Stimulated activated naive B cell treated with anti-CD40 and anti-IgM and Interleukin-4, amounts not matched to agents 10 μg/mL and 1 μg/mL and 100 μg/mL, for 72 hours (primary cell): ENCODE measurements around the gene P3H4.
A peak's percentile ranks its signal among the peaks of the same experiment; 100 is the strongest.
"Not testable (repeated sequence)": the region's sequence is repeated elsewhere in the genome, so short reads cannot be mapped to it uniquely, and the experiment has no call there.

Source experiments
- ATAC-seq, 2 donors: fragments of 150-1000 bp; cut with Tn5 transposase; replicated peaks; 2 replicates each; pipeline ENCODE4 v1.10.0; 2021; ENCODE audit warnings: moderate library complexity in 1 of 2
- DNase-seq: peaks from one replicate; pipeline ENCODE4 v3.0.0; 2021
- H3K27ac Mint-ChIP-seq: one replicate; pipeline ENCODE4 v1.8.0; 2022; ENCODE audit warnings: mild to moderate bottlenecking, mixed read lengths
- H3K27me3 Mint-ChIP-seq, 2 donors: one replicate each; pipeline ENCODE4 v1.8.0; 2022; ENCODE audit warnings: mixed read lengths in 2 of 2
- H3K36me3 Mint-ChIP-seq, 2 donors: one replicate each; pipeline ENCODE4 v1.8.0; 2022; ENCODE audit warnings: mixed read lengths in 2 of 2, mild to moderate bottlenecking in 1 of 2
- H3K4me1 Mint-ChIP-seq, 2 donors: one replicate each; pipeline ENCODE4 v1.8.0; 2022; ENCODE audit warnings: mixed read lengths in 2 of 2, mild to moderate bottlenecking in 1 of 2
- H3K4me3 Mint-ChIP-seq, 2 donors: one replicate each; pipeline ENCODE4 v1.8.0; 2022; ENCODE audit warnings: mild to moderate bottlenecking in 2 of 2, mixed read lengths in 2 of 2, moderate library complexity in 1 of 2
- H3K9me3 Mint-ChIP-seq, 2 donors: one replicate each; pipeline ENCODE4 v1.8.0; 2022; ENCODE audit warnings: mixed read lengths in 2 of 2, mild to moderate bottlenecking in 1 of 2

P3H4 gene

DNA sequence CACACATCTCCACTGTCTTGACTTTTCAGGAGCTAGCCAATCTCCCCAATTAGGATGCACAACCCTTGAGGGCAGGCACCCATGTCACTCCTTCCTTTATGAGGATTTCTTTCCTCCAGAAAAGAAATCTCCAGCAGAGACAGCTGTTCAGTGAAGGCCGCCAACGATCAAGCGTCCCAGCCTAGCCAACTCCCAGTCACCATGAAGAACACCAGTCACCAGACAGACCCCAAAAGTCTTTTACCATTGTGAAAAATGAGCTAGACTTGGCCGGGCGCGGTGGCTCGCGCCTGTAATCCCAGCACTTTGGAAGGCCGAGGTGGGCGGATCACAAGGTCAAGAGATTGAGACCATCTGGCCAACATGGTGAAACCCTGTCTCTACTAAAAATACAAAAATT, 18.2 kb upstream of the P3H4 start:
- not testable (repeated sequence) for H3K27ac Mint-ChIP-seq, H3K27me3 Mint-ChIP-seq, DNase-seq, ATAC-seq, H3K4me1 Mint-ChIP-seq, H3K4me3 Mint-ChIP-seq, H3K9me3 Mint-ChIP-seq
- peaks cover 37 to 47% of the 10 kb centered on the region in 2 donors for H3K36me3 Mint-ChIP-seq

- Mint-ChIP-seq H3K36me3 (peaks cover 23 to 29% of the 10 kb centered on the region in 2 donors), H3K4me1 (peaks cover 0 to 6% of the 10 kb centered on the region in 2 donors), H3K4me3 (no peak overlapping the region), H3K27ac (peak overlapping the region; percentile 47), H3K9me3 (no peaks in the 10 kb centered on the region), H3K27me3 (peaks cover 0 to 6% of the 10 kb centered on the region in 2 donors)
- DNase-seq (no peak), ATAC-seq (no peak)
Observed at GRCh38 chr17:41825175-41825845, 13.6 kb upstream of the P3H4 start.

DNA sequence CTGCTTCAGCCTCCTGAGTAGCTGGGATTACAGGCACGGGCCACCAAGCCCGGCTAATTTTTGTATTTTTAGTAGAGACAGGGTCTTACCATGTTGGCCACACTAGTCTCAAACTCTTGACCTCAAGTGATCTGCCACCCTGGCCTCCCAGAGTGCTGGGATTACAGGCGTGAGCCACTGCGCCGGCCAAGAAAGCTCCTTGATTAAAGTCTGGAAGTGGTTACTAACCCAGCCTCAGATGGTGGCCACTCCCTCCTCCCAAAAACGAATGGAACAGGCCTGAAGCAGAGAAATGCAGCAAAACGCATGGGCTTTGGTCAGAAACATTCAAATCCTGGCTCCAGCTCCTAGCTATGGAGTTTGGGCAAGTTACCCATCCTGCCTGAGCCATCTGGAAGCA, 12.3 kb upstream of the P3H4 start:
- no peak for DNase-seq
- H3K9me3 Mint-ChIP-seq, result no peaks in the 10 kb centered on the region
- peak overlapping the region; percentile 31 for H3K27ac Mint-ChIP-seq
- H3K4me3 Mint-ChIP-seq, result no peak overlapping the region
- H3K36me3 Mint-ChIP-seq, result peaks cover 14 to 19% of the 10 kb centered on the region in 2 donors
- H3K27me3 Mint-ChIP-seq, result peaks cover 0 to 15% of the 10 kb centered on the region in 2 donors
- H3K4me1 Mint-ChIP-seq, result peaks cover 4 to 6% of the 10 kb centered on the region in 2 donors
- no peak for ATAC-seq

DNA sequence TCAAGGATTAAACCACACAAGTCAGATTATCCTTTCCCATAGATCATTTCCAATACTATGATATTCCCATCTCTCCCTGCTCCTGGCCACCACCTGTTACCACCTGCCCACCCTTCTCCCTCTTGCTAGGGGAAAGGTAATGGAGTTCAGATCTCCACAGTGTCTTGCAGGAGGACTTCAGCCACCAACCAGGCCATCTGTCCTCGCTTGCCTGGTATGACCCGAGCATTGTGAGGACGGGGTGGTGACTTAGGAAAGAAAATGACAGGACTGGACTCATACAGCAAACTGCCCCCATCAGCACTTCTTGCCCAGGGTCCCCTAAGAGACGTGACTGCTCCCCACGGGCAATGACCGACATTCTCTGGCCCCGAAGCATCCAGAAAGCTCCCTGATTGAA, 11.8 kb upstream of the P3H4 start:
- no peaks in the 10 kb centered on the region for H3K9me3 Mint-ChIP-seq
- no peak overlapping the region for H3K4me3 Mint-ChIP-seq
- ATAC-seq (no peak), DNase-seq (no peak)
- H3K4me1 Mint-ChIP-seq, result peaks cover 4 to 6% of the 10 kb centered on the region in 2 donors
- peak overlapping the region; percentile 31 for H3K27ac Mint-ChIP-seq
- peaks cover 10 to 13% of the 10 kb centered on the region in 2 donors for H3K36me3 Mint-ChIP-seq
- H3K27me3 Mint-ChIP-seq, result peaks cover 0 to 15% of the 10 kb centered on the region in 2 donors

GRCh38 chr17:41823141-41823524, 11.4 kb upstream of the P3H4 start:
- ATAC-seq, result no peak
- no peaks in the 10 kb centered on the region for H3K9me3 Mint-ChIP-seq
- no peak overlapping the region for H3K27ac Mint-ChIP-seq
- peaks cover 6% of the 10 kb centered on the region in 2 donors for H3K4me1 Mint-ChIP-seq
- peaks cover 0 to 19% of the 10 kb centered on the region in 2 donors for H3K27me3 Mint-ChIP-seq
- no peak overlapping the region for H3K4me3 Mint-ChIP-seq
- H3K36me3 Mint-ChIP-seq, result peaks cover 8 to 12% of the 10 kb centered on the region in 2 donors
- no peak for DNase-seq

GRCh38 chr17:41822216-41823140, 10.7 kb upstream of the P3H4 start:
- H3K27ac Mint-ChIP-seq, result peak overlapping the region; percentile 3
- DNase-seq (no peak), ATAC-seq (no peak)
- peaks cover 0 to 21% of the 10 kb centered on the region in 2 donors for H3K27me3 Mint-ChIP-seq
- H3K4me1 Mint-ChIP-seq, result peaks cover 6 to 7% of the 10 kb centered on the region in 2 donors
- H3K9me3 Mint-ChIP-seq, result no peaks in the 10 kb centered on the region
- peaks cover 8 to 12% of the 10 kb centered on the region in 2 donors for H3K36me3 Mint-ChIP-seq
- H3K4me3 Mint-ChIP-seq, result no peak overlapping the region

DNA sequence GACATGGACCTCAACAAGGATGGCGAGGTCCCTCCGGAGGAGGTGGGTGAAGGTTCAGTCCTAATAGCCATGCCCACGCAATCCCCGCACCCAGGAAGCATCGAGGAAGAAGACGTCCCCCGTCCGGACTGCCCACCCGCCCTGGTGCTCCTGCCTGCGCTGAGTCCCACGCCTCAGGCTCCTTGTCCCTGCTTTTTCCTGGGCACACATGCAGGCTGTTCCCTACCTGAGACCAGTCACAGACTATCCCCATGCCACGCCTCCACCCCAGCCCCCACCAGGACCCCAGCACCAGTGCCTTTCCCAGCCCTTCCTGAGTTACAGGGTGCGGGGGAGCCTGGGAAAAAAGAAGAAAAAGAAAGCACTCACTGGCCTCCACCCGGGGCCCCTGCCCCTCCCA, 10.0 kb upstream of the P3H4 start:
- Mint-ChIP-seq H3K9me3 (no peaks in the 10 kb centered on the region), H3K36me3 (peaks cover 8 to 12% of the 10 kb centered on the region in 2 donors), H3K27me3 (peaks cover 0 to 21% of the 10 kb centered on the region in 2 donors), H3K27ac (no peak overlapping the region), H3K4me1 (peaks cover 6 to 7% of the 10 kb centered on the region in 2 donors), H3K4me3 (no peak overlapping the region)
- ATAC-seq, result no peak
- no peak for DNase-seq

DNA sequence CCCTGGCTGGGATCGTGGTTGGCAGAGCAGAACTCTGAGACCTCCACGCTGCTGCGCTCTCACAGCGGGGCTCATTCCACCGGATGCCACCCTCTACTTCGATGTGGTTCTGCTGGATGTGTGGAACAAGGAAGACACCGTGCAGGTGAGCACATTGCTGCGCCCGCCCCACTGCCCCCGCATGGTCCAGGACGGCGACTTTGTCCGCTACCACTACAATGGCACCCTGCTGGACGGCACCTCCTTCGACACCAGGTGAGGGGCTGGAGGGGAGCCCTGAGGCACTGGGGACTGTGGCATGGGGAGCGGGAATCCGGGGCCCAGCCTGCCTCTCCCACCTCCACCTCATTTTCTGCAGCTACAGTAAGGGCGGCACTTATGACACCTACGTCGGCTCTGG, 6.3 kb upstream of the P3H4 start:
- no peak for DNase-seq

DNA sequence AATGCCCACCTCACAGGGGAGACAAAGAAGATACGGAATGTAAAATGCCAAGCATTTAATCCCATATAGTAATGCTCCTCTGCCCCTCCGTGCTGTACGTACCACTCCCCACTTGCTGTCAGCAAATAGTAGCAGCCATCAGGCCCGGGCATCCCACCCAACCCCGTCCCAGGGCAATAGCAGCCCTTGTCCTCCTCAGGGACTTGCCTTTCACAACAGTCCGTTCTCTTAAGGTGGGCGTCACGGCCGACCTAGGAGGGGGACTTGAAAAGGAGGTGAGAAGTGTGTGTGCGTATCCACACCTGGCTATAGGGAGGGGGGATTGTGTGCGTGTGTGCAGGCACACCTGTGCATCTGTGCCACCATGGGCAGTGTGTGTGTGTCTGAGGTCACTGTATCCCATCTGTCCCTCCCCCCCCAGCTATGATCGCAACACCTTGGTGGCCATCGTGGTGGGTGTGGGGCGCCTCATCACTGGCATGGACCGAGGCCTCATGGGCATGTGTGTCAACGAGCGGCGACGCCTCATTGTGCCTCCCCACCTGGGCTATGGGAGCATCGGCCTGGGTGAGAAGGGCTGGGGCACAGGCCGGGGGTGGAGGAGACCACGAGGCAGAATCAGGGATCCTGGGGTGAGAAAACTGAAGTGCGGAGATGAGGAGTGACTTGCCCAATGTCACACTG, 5.0 kb upstream of the P3H4 start:
- DNase-seq, result no peak
- Mint-ChIP-seq H3K9me3 (no peaks in the 10 kb centered on the region), H3K4me1 (peaks cover 16 to 17% of the 10 kb centered on the region in 2 donors), H3K36me3 (no peaks in the 10 kb centered on the region), H3K4me3 (no peak overlapping the region), H3K27ac (no peak overlapping the region), H3K27me3 (peaks cover 12 to 37% of the 10 kb centered on the region in 2 donors)
- ATAC-seq, result no peak

More for the DNA sequence above, 6.3 kb upstream of the P3H4 start:
- no peak overlapping the region for H3K4me3 Mint-ChIP-seq
- no peak overlapping the region for H3K27ac Mint-ChIP-seq
- H3K4me1 Mint-ChIP-seq, result peaks cover 9 to 10% of the 10 kb centered on the region in 2 donors
- no peaks in the 10 kb centered on the region for H3K9me3 Mint-ChIP-seq
- H3K36me3 Mint-ChIP-seq, result peaks cover 0 to 1% of the 10 kb centered on the region in 2 donors
- ATAC-seq, result no peak
- H3K27me3 Mint-ChIP-seq, result peaks cover 5 to 27% of the 10 kb centered on the region in 2 donors

DNA sequence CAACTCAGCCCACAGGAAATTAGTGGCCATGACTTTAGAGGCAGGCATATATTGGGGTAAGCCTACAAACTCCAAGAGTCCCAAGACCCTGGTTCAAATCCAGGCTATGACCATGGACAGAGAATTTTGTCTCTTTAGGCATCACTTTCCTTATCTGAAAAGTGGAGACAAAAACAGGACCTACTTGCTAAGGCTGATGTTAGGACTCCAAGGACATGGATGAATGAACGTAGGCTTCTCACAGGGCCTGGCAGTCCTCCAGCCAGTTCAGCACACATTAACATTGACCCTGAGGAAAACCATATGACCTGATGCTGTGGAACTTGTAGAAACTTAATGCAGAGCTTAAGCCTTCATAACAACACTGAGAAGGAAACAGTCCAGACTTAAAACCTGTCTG, 2.4 kb upstream of the P3H4 start:
- DNase-seq (no peak), ATAC-seq (no peak)
- Mint-ChIP-seq H3K4me3 (no peak overlapping the region), H3K27me3 (peaks cover 20 to 38% of the 10 kb centered on the region in 2 donors), H3K4me1 (peaks cover 18 to 25% of the 10 kb centered on the region in 2 donors), H3K36me3 (no peaks in the 10 kb centered on the region), H3K9me3 (no peaks in the 10 kb centered on the region), H3K27ac (no peak overlapping the region)

GRCh38 chr17:41813699-41814124, 2.0 kb upstream of the P3H4 start:
- Mint-ChIP-seq H3K4me1 (peaks cover 18 to 25% of the 10 kb centered on the region in 2 donors), H3K27ac (no peak overlapping the region), H3K36me3 (no peaks in the 10 kb centered on the region), H3K4me3 (no peak overlapping the region), H3K9me3 (no peaks in the 10 kb centered on the region), H3K27me3 (peaks cover 20 to 39% of the 10 kb centered on the region in 2 donors)
- no peak for DNase-seq
- ATAC-seq, result no peak

GRCh38 chr17:41813152-41813680, 1.5 kb upstream of the P3H4 start:
- Mint-ChIP-seq H3K9me3 (no peaks in the 10 kb centered on the region), H3K27ac (no peak overlapping the region), H3K4me1 (peaks cover 16 to 25% of the 10 kb centered on the region in 2 donors)

DNA sequence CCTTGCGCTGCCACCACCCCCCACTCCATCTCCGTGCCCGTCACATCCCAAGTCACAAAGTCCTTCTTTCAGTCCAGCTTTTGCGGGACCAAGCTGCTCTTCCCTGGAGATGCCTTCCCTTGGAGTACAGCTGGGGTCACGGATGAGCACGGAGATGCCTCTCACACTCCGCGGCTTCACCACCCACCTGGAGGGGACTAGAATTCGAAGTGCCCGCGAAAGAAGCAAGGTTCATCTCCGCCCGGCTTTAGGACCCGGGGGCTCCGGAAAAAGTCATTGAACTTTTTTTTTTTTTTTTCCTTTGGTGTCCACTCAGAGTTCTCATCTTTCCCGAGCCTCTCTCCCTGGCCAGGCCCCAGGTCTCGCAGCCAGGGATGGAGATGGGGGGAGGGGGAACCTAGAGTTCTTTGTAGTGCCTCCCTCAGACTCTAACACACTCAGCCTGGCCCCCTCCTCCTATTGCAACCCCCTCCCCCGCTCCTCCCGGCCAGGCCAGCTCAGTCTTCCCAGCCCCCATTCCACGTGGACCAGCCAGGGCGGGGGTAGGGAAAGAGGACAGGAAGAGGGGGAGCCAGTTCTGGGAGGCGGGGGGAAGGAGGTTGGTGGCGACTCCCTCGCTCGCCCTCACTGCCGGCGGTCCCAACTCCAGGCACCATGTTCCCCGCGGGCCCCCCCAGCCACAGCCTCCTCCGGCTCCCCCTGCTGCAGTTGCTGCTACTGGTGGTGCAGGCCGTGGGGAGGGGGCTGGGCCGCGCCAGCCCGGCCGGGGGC, 817 bp upstream of the P3H4 start, which contains the start of gene FKBP10:
Gene FKBP10 (plus strand): TSS at position 624 of the 771 bp plus-strand sequence. CDS start 31 bp downstream, at position 655.
- peak within 1 kb of the TSS; percentile 56 for H3K27ac Mint-ChIP-seq
- peak; percentile 23 for ATAC-seq
- peaks cover 14 to 25% of the 10 kb centered on the region in 2 donors for H3K4me1 Mint-ChIP-seq
- H3K9me3 Mint-ChIP-seq, result no peaks in the 10 kb centered on the region
- peak within 1 kb of the TSS; percentile 88 to 92 for H3K4me3 Mint-ChIP-seq
- no peaks in the 10 kb centered on the region for H3K36me3 Mint-ChIP-seq
- peak; percentile 20 for DNase-seq
- H3K27me3 Mint-ChIP-seq, result peaks cover 20 to 33% of the 10 kb centered on the region in 2 donors

More at GRCh38 chr17:41813152-41813680, 1.5 kb upstream of the P3H4 start:
- ATAC-seq (no peak), DNase-seq (no peak)
- H3K36me3 Mint-ChIP-seq, result no peaks in the 10 kb centered on the region
- H3K27me3 Mint-ChIP-seq, result peaks cover 20 to 36% of the 10 kb centered on the region in 2 donors
- H3K4me3 Mint-ChIP-seq, result peak overlapping the region; percentile 88 to 92
